Activated CD8-positive, alpha-beta memory T cell treated with anti-CD3 and anti-CD28 coated beads for 1 hour (primary cell): ENCODE data around the gene PCOLCE2.
"Not testable (repeated sequence)": the region's sequence is repeated elsewhere in the genome, so short reads cannot be mapped to it uniquely, and the experiment has no call there.

Experiments
- DNase-seq, 2 donors: peaks; one replicate each; pipeline ENCODE4 v3.0.0-alpha.2; 2020; ENCODE audit warnings: low read depth in 1 of 2; ENCODE audit errors: extremely low read depth in 1 of 2

PCOLCE2 gene

GRCh38 chr3:142902356-142902755 lies 13.5 kb upstream of the PCOLCE2 start:
- no peak for DNase-seq

- DNase-seq = no peak
Observed at GRCh38 chr3:142898346-142899213, 9.7 kb upstream of the PCOLCE2 start.

- DNase-seq = no peak
Observed at GRCh38 chr3:142897807-142898206, 8.9 kb upstream of the PCOLCE2 start.

GRCh38 chr3:142896996-142897395 lies 8.1 kb upstream of the PCOLCE2 start:
- DNase-seq = no peak

- DNase-seq = no peak
Observed at GRCh38 chr3:142896201-142896755, 7.4 kb upstream of the PCOLCE2 start.

GRCh38 chr3:142894493-142894892 lies 5.6 kb upstream of the PCOLCE2 start:
- no peak for DNase-seq

GRCh38 chr3:142892714-142893113 lies 3.8 kb upstream of the PCOLCE2 start:
- DNase-seq = no peak

- no peak for DNase-seq
Observed at GRCh38 chr3:142890592-142890991, 1.7 kb upstream of the PCOLCE2 start.

- no peak for DNase-seq
Observed at GRCh38 chr3:142889212-142890014, 530 bp upstream of the PCOLCE2 start.

GRCh38 chr3:142888099-142888480 lies 793 bp downstream of the PCOLCE2 start:
- DNase-seq = no peak

GRCh38 chr3:142886940-142887339 lies 1.9 kb downstream of the PCOLCE2 start:
- no peak for DNase-seq

GRCh38 chr3:142886021-142886420 lies 2.9 kb downstream of the PCOLCE2 start:
- DNase-seq = no peak

- DNase-seq = no peak
Observed at GRCh38 chr3:142884531-142884930, 4.4 kb downstream of the PCOLCE2 start.

- DNase-seq = not testable (repeated sequence)
Observed at GRCh38 chr3:142883534-142883933, 5.3 kb downstream of the PCOLCE2 start.

GRCh38 chr3:142881445-142882224 lies 7.2 kb downstream of the PCOLCE2 start:
- DNase-seq = no peak

GRCh38 chr3:142878649-142879300 lies 10.1 kb downstream of the PCOLCE2 start:
- no peak for DNase-seq

- DNase-seq = no peak
Observed at GRCh38 chr3:142876417-142876816, 12.5 kb downstream of the PCOLCE2 start.

- DNase-seq = no peak
Observed at GRCh38 chr3:142875583-142876207, 13.2 kb downstream of the PCOLCE2 start.

GRCh38 chr3:142875099-142875498 lies 13.8 kb downstream of the PCOLCE2 start:
- no peak for DNase-seq

- DNase-seq = not testable (repeated sequence)
Observed at GRCh38 chr3:142868382-142868781, 20.5 kb downstream of the PCOLCE2 start.
